Tongue (tissue), 3 donors: Measurements from ENCODE around the gene NHSL2. TPM values are rescaled to one million over a fixed set of nuclear protein-coding genes. Genes with fewer than 3 reads are reported as not detected.

Experiments used
- DNase-seq: peaks from one replicate; pipeline ENCODE4 v3.0.0-alpha.2; 2015
- small RNA-seq: library from RNA; depleted of rRNA; stranded (forward); fragments of <200 nt; gene quantifications from one replicate; pipeline ENCODE3, GENCODE V24; 2014; ENCODE audit warnings: low replicate concordance
- total RNA-seq: library from RNA; depleted of rRNA; stranded (reverse); fragments of >200 nt; gene quantifications from one replicate; pipeline ENCODE4 v1.2.3, GENCODE V29; 2014

The NHSL2 gene
- total RNA-seq, 1 donor from 2014 or later = 10.2 TPM

GRCh38 chrX:72182924-72183323, 272.3 kb downstream of the NHSL2 start:
- no peak for DNase-seq

- no peak for DNase-seq
Measured at GRCh38 chrX:72201836-72202536, 291.3 kb downstream of the NHSL2 start.

Small RNA genes lying within 50 kb of the gene (small RNA-seq; reads per million reads assigned to genes)
- gene RNU6-1078P = not detected

Other genes with a start within 250 kb of the NHSL2 start
- not detected for gene CXorf49, start 192.6 kb upstream of the NHSL2 start, total RNA-seq
- not detected for gene CXorf49B, start 147.5 kb upstream of the NHSL2 start, total RNA-seq
- 7.3 TPM for gene RTL5, start 221.1 kb downstream of the NHSL2 start, total RNA-seq